GM20000 (cell line): Measurements from ENCODE around the gene AGPAT2.

Experiments
- DNase-seq: peaks from one replicate; pipeline ENCODE4 v3.0.0; 2012; ENCODE audit warnings: low spot score
- CTCF ChIP-seq: IDR thresholded peaks from 2 replicates; pipeline ENCODE4 v1.5.1; 2012; ENCODE audit warnings: mild to moderate bottlenecking, control low read depth; ENCODE audit errors: extremely low read depth, missing control alignments

AGPAT2 gene

GRCh38 chr9:136689108-136689460 lies 1.8 kb upstream of the AGPAT2 start:
- TF ChIP-seq CTCF: no peak
- DNase-seq: no peak

GRCh38 chr9:136688274-136689107 lies 1.2 kb upstream of the AGPAT2 start:
- no peak for TF ChIP-seq CTCF
- DNase-seq: peak; percentile 81

GRCh38 chr9:136687721-136688223 lies 515 bp upstream of the AGPAT2 start:
- DNase-seq: no peak

GRCh38 chr9:136686534-136686793 lies 793 bp downstream of the AGPAT2 start:
- DNase-seq: no peak
- no peak for TF ChIP-seq CTCF

More at GRCh38 chr9:136687721-136688223, 515 bp upstream of the AGPAT2 start:
- TF ChIP-seq CTCF: no peak

GRCh38 chr9:136685790-136686533 lies 1.3 kb downstream of the AGPAT2 start:
- TF ChIP-seq CTCF: no peak
- DNase-seq: no peak

- TF ChIP-seq CTCF: no peak
- DNase-seq: no peak
Observed at GRCh38 chr9:136685216-136685615, 2.0 kb downstream of the AGPAT2 start.

- no peak for TF ChIP-seq CTCF
- no peak for DNase-seq
Observed at GRCh38 chr9:136684799-136685198, 2.5 kb downstream of the AGPAT2 start.
